A549 (cell line): ENCODE data around the gene TAGLN3.

Experiments used
- EP300 ChIP-seq, 2 experiments: fragments of >200 bp; sonication (Bioruptor Twin); formaldehyde crosslinking; IDR thresholded peaks; 2 replicates in 1 of 2; 3 replicates in 1 of 2; pipeline ENCODE4 v1.6.1; 2016 to 2017
- FOSL2 ChIP-seq, 2 experiments: fragments of 450-650 bp in 1 of 2; fragments of >200 bp in 1 of 2; sonication (Bioruptor Twin) in 1 of 2; formaldehyde crosslinking; IDR thresholded peaks; 2 replicates each; pipeline versions ENCODE4 v1.5.0 to v1.6.1; 2016 to 2020; ENCODE audit warnings: mild to moderate bottlenecking in 1 of 2, moderate library complexity in 1 of 2
- MYC ChIP-seq: IDR thresholded peaks from 2 replicates; pipeline ENCODE4 v1.6.1; 2012; ENCODE audit warnings: mild to moderate bottlenecking, inconsistent platforms, low read length, improper control_type of control experiment, borderline replicate concordance
- NR3C1 ChIP-seq: fragments of >200 bp; sonication (Bioruptor Twin); formaldehyde crosslinking; IDR thresholded peaks from 3 replicates; pipeline ENCODE4 v1.6.1; 2017
- POLR2A ChIP-seq: IDR thresholded peaks from 2 replicates; pipeline ENCODE4 v1.6.1; 2012; ENCODE audit warnings: mild to moderate bottlenecking, low read length
- RAD21 ChIP-seq, 2 experiments: fragments of >200 bp in 1 of 2; sonication (Bioruptor Twin) in 1 of 2; formaldehyde crosslinking in 1 of 2; IDR thresholded peaks in 1 of 2; conservative IDR thresholded peaks in 1 of 2; 2 replicates in 1 of 2; 3 replicates in 1 of 2; pipeline ENCODE4 v1.6.1; 2012 to 2018; ENCODE audit warnings: inconsistent platforms in 1 of 2
- TF ChIP-seq, protein P1 (sequence below): fragments of >200 bp; sonication (Bioruptor Twin); formaldehyde crosslinking; IDR thresholded peaks from 3 replicates; pipeline ENCODE4 v1.5.1; 2016
- TF ChIP-seq, protein P2 (sequence below): fragments of 200-600 bp; sonication (generic); IDR thresholded peaks from 2 replicates; pipeline ENCODE4 v1.6.1; 2016; ENCODE audit warnings: antibody characterized with exemption, mild to moderate bottlenecking, moderate library complexity
- TF ChIP-seq, protein P3 (sequence below): IDR thresholded peaks from 2 replicates; pipeline ENCODE4 v1.6.1; 2012
- TF ChIP-seq, protein P4 (sequence below): fragments of 150-350 bp; IDR thresholded peaks from 2 replicates; pipeline ENCODE4 v1.6.1; 2014; ENCODE audit warnings: low read depth, mild to moderate bottlenecking, low read length
- TF ChIP-seq, protein P5 (sequence below): IDR thresholded peaks from 2 replicates; pipeline ENCODE4 v1.6.1; 2012

DNA sequence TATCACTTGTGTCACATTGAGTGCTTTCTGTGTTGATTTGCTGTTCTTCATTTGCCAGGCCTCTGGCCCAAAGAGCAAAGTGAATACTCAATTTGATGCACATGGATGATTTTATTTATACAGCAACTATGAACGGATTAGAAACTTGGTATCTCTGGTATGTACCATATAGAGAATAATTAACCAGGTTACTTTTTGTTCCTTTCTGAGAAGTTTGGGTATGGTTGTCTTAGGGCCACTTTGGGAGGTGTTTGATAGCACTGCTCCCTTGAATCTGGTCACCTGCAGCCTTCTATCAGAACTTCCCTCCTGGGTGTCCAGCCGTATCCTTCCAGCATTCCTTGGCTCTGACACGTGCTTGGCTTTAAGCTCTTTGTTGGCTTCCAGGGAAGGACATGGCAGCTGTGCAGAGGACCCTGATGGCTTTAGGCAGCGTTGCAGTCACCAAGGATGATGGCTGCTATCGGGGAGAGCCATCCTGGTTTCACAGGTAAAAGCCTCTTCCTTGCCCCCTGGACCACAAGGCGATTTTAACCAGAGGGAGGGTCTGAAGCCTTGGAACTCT, 12.7 kb downstream of the TAGLN3 start:
- TF ChIP-seq, protein P1, sequence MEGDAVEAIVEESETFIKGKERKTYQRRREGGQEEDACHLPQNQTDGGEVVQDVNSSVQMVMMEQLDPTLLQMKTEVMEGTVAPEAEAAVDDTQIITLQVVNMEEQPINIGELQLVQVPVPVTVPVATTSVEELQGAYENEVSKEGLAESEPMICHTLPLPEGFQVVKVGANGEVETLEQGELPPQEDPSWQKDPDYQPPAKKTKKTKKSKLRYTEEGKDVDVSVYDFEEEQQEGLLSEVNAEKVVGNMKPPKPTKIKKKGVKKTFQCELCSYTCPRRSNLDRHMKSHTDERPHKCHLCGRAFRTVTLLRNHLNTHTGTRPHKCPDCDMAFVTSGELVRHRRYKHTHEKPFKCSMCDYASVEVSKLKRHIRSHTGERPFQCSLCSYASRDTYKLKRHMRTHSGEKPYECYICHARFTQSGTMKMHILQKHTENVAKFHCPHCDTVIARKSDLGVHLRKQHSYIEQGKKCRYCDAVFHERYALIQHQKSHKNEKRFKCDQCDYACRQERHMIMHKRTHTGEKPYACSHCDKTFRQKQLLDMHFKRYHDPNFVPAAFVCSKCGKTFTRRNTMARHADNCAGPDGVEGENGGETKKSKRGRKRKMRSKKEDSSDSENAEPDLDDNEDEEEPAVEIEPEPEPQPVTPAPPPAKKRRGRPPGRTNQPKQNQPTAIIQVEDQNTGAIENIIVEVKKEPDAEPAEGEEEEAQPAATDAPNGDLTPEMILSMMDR = no peak
- TF ChIP-seq EP300 (IDR thresholded peaks at IDR 0.05) (no peak), NR3C1 (no peak), POLR2A (no peak), FOSL2 (IDR thresholded peaks at IDR 0.05) (no peak), FOSL2 (CRISPR knock-in tag; IDR thresholded peaks at IDR 0.05) (no peak), RAD21 (conservative IDR thresholded peaks at IDR 0.05 in 1 of 2, IDR thresholded peaks at IDR 0.05 in 1 of 2) (no peak), MYC (no peak)
- TF ChIP-seq, protein P2, sequence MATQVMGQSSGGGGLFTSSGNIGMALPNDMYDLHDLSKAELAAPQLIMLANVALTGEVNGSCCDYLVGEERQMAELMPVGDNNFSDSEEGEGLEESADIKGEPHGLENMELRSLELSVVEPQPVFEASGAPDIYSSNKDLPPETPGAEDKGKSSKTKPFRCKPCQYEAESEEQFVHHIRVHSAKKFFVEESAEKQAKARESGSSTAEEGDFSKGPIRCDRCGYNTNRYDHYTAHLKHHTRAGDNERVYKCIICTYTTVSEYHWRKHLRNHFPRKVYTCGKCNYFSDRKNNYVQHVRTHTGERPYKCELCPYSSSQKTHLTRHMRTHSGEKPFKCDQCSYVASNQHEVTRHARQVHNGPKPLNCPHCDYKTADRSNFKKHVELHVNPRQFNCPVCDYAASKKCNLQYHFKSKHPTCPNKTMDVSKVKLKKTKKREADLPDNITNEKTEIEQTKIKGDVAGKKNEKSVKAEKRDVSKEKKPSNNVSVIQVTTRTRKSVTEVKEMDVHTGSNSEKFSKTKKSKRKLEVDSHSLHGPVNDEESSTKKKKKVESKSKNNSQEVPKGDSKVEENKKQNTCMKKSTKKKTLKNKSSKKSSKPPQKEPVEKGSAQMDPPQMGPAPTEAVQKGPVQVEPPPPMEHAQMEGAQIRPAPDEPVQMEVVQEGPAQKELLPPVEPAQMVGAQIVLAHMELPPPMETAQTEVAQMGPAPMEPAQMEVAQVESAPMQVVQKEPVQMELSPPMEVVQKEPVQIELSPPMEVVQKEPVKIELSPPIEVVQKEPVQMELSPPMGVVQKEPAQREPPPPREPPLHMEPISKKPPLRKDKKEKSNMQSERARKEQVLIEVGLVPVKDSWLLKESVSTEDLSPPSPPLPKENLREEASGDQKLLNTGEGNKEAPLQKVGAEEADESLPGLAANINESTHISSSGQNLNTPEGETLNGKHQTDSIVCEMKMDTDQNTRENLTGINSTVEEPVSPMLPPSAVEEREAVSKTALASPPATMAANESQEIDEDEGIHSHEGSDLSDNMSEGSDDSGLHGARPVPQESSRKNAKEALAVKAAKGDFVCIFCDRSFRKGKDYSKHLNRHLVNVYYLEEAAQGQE = no peak
- TF ChIP-seq, protein P3, sequence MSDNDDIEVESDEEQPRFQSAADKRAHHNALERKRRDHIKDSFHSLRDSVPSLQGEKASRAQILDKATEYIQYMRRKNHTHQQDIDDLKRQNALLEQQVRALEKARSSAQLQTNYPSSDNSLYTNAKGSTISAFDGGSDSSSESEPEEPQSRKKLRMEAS = no peak
- TF ChIP-seq, protein P4, sequence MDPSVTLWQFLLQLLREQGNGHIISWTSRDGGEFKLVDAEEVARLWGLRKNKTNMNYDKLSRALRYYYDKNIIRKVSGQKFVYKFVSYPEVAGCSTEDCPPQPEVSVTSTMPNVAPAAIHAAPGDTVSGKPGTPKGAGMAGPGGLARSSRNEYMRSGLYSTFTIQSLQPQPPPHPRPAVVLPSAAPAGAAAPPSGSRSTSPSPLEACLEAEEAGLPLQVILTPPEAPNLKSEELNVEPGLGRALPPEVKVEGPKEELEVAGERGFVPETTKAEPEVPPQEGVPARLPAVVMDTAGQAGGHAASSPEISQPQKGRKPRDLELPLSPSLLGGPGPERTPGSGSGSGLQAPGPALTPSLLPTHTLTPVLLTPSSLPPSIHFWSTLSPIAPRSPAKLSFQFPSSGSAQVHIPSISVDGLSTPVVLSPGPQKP = no peak
- TF ChIP-seq, protein P5, sequence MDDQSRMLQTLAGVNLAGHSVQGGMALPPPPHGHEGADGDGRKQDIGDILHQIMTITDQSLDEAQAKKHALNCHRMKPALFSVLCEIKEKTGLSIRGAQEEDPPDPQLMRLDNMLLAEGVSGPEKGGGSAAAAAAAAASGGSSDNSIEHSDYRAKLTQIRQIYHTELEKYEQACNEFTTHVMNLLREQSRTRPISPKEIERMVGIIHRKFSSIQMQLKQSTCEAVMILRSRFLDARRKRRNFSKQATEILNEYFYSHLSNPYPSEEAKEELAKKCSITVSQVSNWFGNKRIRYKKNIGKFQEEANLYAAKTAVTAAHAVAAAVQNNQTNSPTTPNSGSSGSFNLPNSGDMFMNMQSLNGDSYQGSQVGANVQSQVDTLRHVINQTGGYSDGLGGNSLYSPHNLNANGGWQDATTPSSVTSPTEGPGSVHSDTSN = no peak
